ENCODE measurements around the gene PADI2. TPM values are rescaled to one million over a fixed set of nuclear protein-coding genes. Genes with fewer than 3 reads are reported as not detected.

The PADI2 gene
- total and polyA plus RNA-seq, 2 of the 8 experiments (the other 6 are each of a cell fraction or from before 2014, with no cell fraction given): 1.6 to 7.5 TPM

DNA sequence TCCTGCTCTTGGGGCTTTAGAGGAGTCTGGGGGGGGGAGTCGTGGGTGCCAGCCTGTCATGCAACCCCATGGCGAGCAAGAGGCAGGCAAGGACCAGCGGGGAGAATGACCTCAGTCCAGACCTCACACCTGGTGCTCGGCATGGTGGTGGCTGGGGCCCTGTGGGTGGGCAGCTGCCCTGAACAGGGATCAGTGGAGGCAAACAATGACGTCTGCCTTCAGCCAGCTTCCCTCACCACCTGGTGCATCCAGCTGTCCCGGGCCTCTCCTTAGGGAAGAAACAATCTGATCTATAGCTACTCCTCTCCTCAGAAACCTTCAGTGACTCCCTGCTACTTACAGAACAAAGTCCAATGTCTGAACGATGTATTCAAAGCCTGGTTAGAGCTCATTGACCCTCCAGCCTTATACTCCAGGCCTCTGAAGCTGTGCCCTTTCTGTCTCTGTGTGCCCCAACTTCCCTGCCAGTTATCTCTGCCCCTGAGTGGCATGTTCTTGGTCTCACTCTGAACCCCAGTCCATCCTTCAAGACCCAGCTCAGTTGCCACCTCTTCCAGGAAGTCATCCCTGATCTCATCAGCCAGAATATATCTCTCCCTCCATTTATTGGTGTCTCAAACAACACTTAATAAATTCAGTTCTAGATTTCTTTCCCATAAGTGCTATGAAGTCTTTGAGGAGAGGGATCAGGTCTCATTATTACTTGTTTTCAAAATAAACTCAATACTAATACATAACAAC lies 6.6 kb downstream of the PADI2 start:
- Histone ChIP-seq H4K8ac (ENCODE audit: extremely low read depth, insufficient read depth, low read length) (no peak overlapping the region), H2BK12ac (ENCODE audit: low read depth, low read length) (no peak overlapping the region), H3K14ac (ENCODE audit: insufficient read length) (no peak overlapping the region), H2AFZ (ENCODE audit: low read length) (no peak overlapping the region), H3K36me3 (ENCODE audit: control insufficient read depth in 2 of 4, insufficient read depth in 4 of 4, low read length in 3 of 4) (no peaks in the 10 kb centered on the region), H3K23me2 (ENCODE audit: low read depth, low read length) (no peaks in the 10 kb centered on the region; the same call in 1 of the 2 replicates), H3K27ac (ENCODE audit: low read depth, low read length) (no peak overlapping the region), H3K4me3 (ENCODE audit: extremely low read depth in 1 of 4, insufficient read depth in 2 of 4, low read depth in 3 of 4, low read length in 4 of 4) (no peak overlapping the region), H4K5ac (ENCODE audit: insufficient read length, low read depth, low read length) (no peak overlapping the region), H3K9me3 (ENCODE audit: insufficient read depth in 2 of 2, low read depth in 1 of 2, low read length in 1 of 2) (no peaks in the 10 kb centered on the region), H2BK5ac (ENCODE audit: low read depth, low read length) (no peak overlapping the region), H4K91ac (replicated peaks; ENCODE audit: insufficient read length, low read length) (no peak overlapping the region), H3K4me2 (ENCODE audit: insufficient read depth in 1 of 2, low read depth in 2 of 2, low read length in 2 of 2) (no peak overlapping the region), H4K20me1 (replicated peaks in 1 of 2; ENCODE audit: control insufficient read depth in 1 of 2, insufficient read depth in 2 of 2, low read length in 2 of 2) (peaks cover 0 to 5% of the 10 kb centered on the region in 2 experiments), H3K4ac (replicated peaks; ENCODE audit: insufficient read length, low read depth, low read length) (no peak overlapping the region), H3K18ac (ENCODE audit: extremely low read depth, low read length) (no peak overlapping the region), H3K79me2 (ENCODE audit: control insufficient read depth in 1 of 2, insufficient read depth in 2 of 2, low read length in 2 of 2) (no peaks in the 10 kb centered on the region), H3K79me1 (ENCODE audit: low read depth, low read length) (no peaks in the 10 kb centered on the region), H2AK5ac (ENCODE audit: low read depth, low read length) (no peak overlapping the region), H2BK120ac (replicated peaks; ENCODE audit: low read depth, low read length) (no peak overlapping the region), H3K56ac (replicated peaks; ENCODE audit: insufficient read length, low read depth, low read length) (no peak overlapping the region), H3K23ac (ENCODE audit: insufficient read length) (no peak overlapping the region), H3K27me3 (replicated peaks in 1 of 4; ENCODE audit: control insufficient read depth in 3 of 4, extremely low read depth in 1 of 4, insufficient read depth in 3 of 4, low read length in 3 of 4) (peaks cover 4 to 11% (median 9%) of the 10 kb centered on the region in 4 experiments), H2BK15ac (ENCODE audit: low read length) (no peak overlapping the region), H3K9ac (replicated peaks in 1 of 4; ENCODE audit: extremely low read depth in 1 of 4, low read depth in 3 of 4, low read length in 3 of 4) (peak overlapping the region in 1 of 4 experiments; percentile 4; a peak in 1 of 7 replicates), H3K4me1 (replicated peaks in 1 of 4; ENCODE audit: control insufficient read depth in 3 of 4, insufficient read depth in 4 of 4, low read length in 3 of 4) (peaks cover 0 to 4% (median 0%) of the 10 kb centered on the region in 4 experiments; a peak in 1 of 7 replicates), H2BK20ac (ENCODE audit: low read length) (no peak overlapping the region)
- DNase-seq (ENCODE audit: low read depth in 1 of 2, low spot score in 2 of 2): no peak
- POLR2A ChIA-PET (ENCODE audit: partially characterized antibody): interaction anchor here (1.2 kb wide), 1 partner anchor 14 kb away, joined by 3 read pairs; no protein-coding TSS in a partner anchor
- FAIRE-seq: no peak
- CTCF ChIA-PET (ENCODE audit: partially characterized antibody): interaction anchor here (0.7 to 2.6 kb wide), 12 partner anchors 10 to 289 kb away, joined by 3 to 13 read pairs (median 3); partner anchors contain the start of gene CROCC
- 69% methylated on average over 7 of the region's 7 CpGs; no CpG with 5 or more reads in 1 of the 2 experiments for WGBS, 2 experiments (ENCODE audit: extremely low coverage in 1 of 2, insufficient coverage in 1 of 2, insufficient read length in 1 of 2, insufficient replicate concordance in 2 of 2, low coverage in 1 of 2, low lambda C conversion rate in 2 of 2, missing lambda C conversion rate in 1 of 2)
- TF ChIP-seq ASH2L (IDR thresholded peaks at IDR 0.05; ENCODE audit: low read length) (no peak), EP300 (IDR thresholded peaks at IDR 0.05; ENCODE audit: borderline replicate concordance in 1 of 2, low read depth in 2 of 2, low read length in 2 of 2) (no peak), RAD21 (IDR thresholded peaks at IDR 0.05 in 1 of 2, conservative IDR thresholded peaks at IDR 0.05 in 1 of 2; ENCODE audit: low read depth in 2 of 2, low read length in 2 of 2) (no peak), JUND (IDR thresholded peaks at IDR 0.05; ENCODE audit: low read length) (no peak), KDM1A (IDR thresholded peaks at IDR 0.05; ENCODE audit: borderline replicate concordance, low read length) (no peak), BCL11A (IDR thresholded peaks at IDR 0.05; ENCODE audit: low read depth in 2 of 2, low read length in 2 of 2) (no peak), CBX8 (IDR thresholded peaks at IDR 0.05; ENCODE audit: borderline replicate concordance, low read depth, low read length) (no peak), FOSL1 (IDR thresholded peaks at IDR 0.05; ENCODE audit: insufficient read depth, low read depth, low read length) (no peak), MAFK (IDR thresholded peaks at IDR 0.05; ENCODE audit: low read depth, low read length) (no peak)
- TF ChIP-seq, protein P1, sequence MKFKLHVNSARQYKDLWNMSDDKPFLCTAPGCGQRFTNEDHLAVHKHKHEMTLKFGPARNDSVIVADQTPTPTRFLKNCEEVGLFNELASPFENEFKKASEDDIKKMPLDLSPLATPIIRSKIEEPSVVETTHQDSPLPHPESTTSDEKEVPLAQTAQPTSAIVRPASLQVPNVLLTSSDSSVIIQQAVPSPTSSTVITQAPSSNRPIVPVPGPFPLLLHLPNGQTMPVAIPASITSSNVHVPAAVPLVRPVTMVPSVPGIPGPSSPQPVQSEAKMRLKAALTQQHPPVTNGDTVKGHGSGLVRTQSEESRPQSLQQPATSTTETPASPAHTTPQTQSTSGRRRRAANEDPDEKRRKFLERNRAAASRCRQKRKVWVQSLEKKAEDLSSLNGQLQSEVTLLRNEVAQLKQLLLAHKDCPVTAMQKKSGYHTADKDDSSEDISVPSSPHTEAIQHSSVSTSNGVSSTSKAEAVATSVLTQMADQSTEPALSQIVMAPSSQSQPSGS (IDR thresholded peaks at IDR 0.05; ENCODE audit: low read length): no peak
